Measurements from ENCODE around the gene CNTN5. TPM values are rescaled to one million over a fixed set of nuclear protein-coding genes. Genes with fewer than 3 reads are reported as not detected.

Gene CNTN5
- polyA plus RNA-seq, 1 donor from 2014 or later = 1.1 TPM

DNA sequence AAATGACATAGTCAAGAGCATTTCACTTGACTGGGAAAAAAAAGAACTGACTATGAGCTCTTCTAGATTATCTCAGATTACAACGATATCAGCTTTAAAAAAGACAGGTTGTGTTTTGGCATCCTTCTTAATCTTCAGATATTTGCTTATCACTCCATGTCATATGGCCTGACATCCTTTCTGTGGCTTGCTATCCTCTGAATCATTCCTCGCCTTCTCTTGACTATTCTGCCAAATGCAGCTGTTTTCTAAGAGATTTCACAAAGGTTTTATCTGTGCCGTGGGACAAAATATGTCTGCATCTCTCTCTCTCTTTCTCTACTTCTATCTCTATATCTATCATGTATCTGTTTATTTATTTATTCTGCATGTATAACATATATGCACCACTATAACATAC lies 746.1 kb downstream of the CNTN5 start:
- no peak overlapping the region for H3K4me3 ChIP-seq (ENCODE audit: low read length)
- no peaks in the 10 kb centered on the region for H3K27me3 ChIP-seq (ENCODE audit: insufficient read depth, low read depth, low read length)
- no peak overlapping the region for H3K9ac ChIP-seq (ENCODE audit: low read length)
- H4K20me1 ChIP-seq (ENCODE audit: insufficient read depth) = no peaks in the 10 kb centered on the region
- no peaks in the 10 kb centered on the region for H3K79me2 ChIP-seq (replicated peaks; ENCODE audit: insufficient read depth, low read length)
- H2AFZ ChIP-seq (ENCODE audit: low read depth, low read length) = no peak overlapping the region
- no peaks in the 10 kb centered on the region for H3K9me3 ChIP-seq (ENCODE audit: low read length)
- no peaks in the 10 kb centered on the region for H3K36me3 ChIP-seq (ENCODE audit: insufficient read depth, low read length)
- TF ChIP-seq CTCF (IDR thresholded peaks at IDR 0.05; ENCODE audit: poor library complexity, severe bottlenecking) = no peak
- no peak for TF ChIP-seq MXI1 (conservative IDR thresholded peaks at IDR 0.05; ENCODE audit: poor library complexity, severe bottlenecking)
- TF ChIP-seq EZH2 (IDR thresholded peaks at IDR 0.05; ENCODE audit: borderline replicate concordance, insufficient read depth, low read length, poor library complexity, severe bottlenecking) = no peak
- TF ChIP-seq SMC3 (conservative IDR thresholded peaks at IDR 0.05; ENCODE audit: poor library complexity) = no peak
- TF ChIP-seq EP300 (conservative IDR thresholded peaks at IDR 0.05; ENCODE audit: poor library complexity, severe bottlenecking) = no peak
- TF ChIP-seq RAD21 (conservative IDR thresholded peaks at IDR 0.05) = no peak
- TF ChIP-seq TAF1 (IDR thresholded peaks at IDR 0.05; ENCODE audit: low read depth) = no peak
- no peak for TF ChIP-seq POLR2AphosphoS5 (IDR thresholded peaks at IDR 0.05)
- no peak for TF ChIP-seq REST (IDR thresholded peaks at IDR 0.05; ENCODE audit: borderline replicate concordance)
- no peak overlapping the region for H3K27ac ChIP-seq (ENCODE audit: low read length)
- H3K9me2 ChIP-seq (ENCODE audit: insufficient read depth, low read length) = no peaks in the 10 kb centered on the region
- no peaks in the 10 kb centered on the region for H3F3A ChIP-seq (ENCODE audit: insufficient read depth, low read length, poor library complexity, severe bottlenecking)
- H3K4me2 ChIP-seq (ENCODE audit: low read length) = no peak overlapping the region

- Histone ChIP-seq H3K27ac (ENCODE audit: low read length) (no peak overlapping the region), H4K20me1 (ENCODE audit: insufficient read depth) (no peaks in the 10 kb centered on the region), H2AFZ (ENCODE audit: low read depth, low read length) (no peak overlapping the region), H3K36me3 (ENCODE audit: insufficient read depth, low read length) (no peaks in the 10 kb centered on the region), H3F3A (ENCODE audit: insufficient read depth, low read length, poor library complexity, severe bottlenecking) (no peaks in the 10 kb centered on the region), H3K9me2 (ENCODE audit: insufficient read depth, low read length) (no peaks in the 10 kb centered on the region), H3K79me2 (replicated peaks; ENCODE audit: insufficient read depth, low read length) (no peaks in the 10 kb centered on the region), H3K4me2 (ENCODE audit: low read length) (no peak overlapping the region), H3K9ac (ENCODE audit: low read length) (no peak overlapping the region), H3K27me3 (ENCODE audit: insufficient read depth, low read depth, low read length) (no peaks in the 10 kb centered on the region), H3K9me3 (ENCODE audit: low read length) (no peaks in the 10 kb centered on the region), H3K4me3 (ENCODE audit: low read length) (no peak overlapping the region)
- TF ChIP-seq SMC3 (conservative IDR thresholded peaks at IDR 0.05; ENCODE audit: poor library complexity) (no peak), RAD21 (conservative IDR thresholded peaks at IDR 0.05) (no peak)
Observed at GRCh38 chr11:99773646-99774045, 752.9 kb downstream of the CNTN5 start.

- H3K9me3 ChIP-seq (ENCODE audit: low read length) = no peaks in the 10 kb centered on the region
- no peak overlapping the region for H3K4me3 ChIP-seq (ENCODE audit: low read length)
- H3K9ac ChIP-seq (ENCODE audit: low read length) = no peak overlapping the region
- H3F3A ChIP-seq (ENCODE audit: insufficient read depth, low read length, poor library complexity, severe bottlenecking) = no peaks in the 10 kb centered on the region
- H3K79me2 ChIP-seq (replicated peaks; ENCODE audit: insufficient read depth, low read length) = no peaks in the 10 kb centered on the region
- no peaks in the 10 kb centered on the region for H3K36me3 ChIP-seq (ENCODE audit: insufficient read depth, low read length)
- no peak overlapping the region for H3K27ac ChIP-seq (ENCODE audit: low read length)
- H3K9me2 ChIP-seq (ENCODE audit: insufficient read depth, low read length) = no peaks in the 10 kb centered on the region
- H3K27me3 ChIP-seq (ENCODE audit: insufficient read depth, low read depth, low read length) = no peaks in the 10 kb centered on the region
- no peak for TF ChIP-seq EP300 (conservative IDR thresholded peaks at IDR 0.05; ENCODE audit: poor library complexity, severe bottlenecking)
- no peak for TF ChIP-seq SMC3 (conservative IDR thresholded peaks at IDR 0.05; ENCODE audit: poor library complexity)
- TF ChIP-seq RAD21 (conservative IDR thresholded peaks at IDR 0.05) = no peak
- no peak for TF ChIP-seq POLR2AphosphoS5 (IDR thresholded peaks at IDR 0.05)
- no peak for TF ChIP-seq CTCF (IDR thresholded peaks at IDR 0.05; ENCODE audit: poor library complexity, severe bottlenecking)
- TF ChIP-seq TAF1 (IDR thresholded peaks at IDR 0.05; ENCODE audit: low read depth) = no peak
- TF ChIP-seq MXI1 (conservative IDR thresholded peaks at IDR 0.05; ENCODE audit: poor library complexity, severe bottlenecking) = no peak
- no peak for TF ChIP-seq REST (IDR thresholded peaks at IDR 0.05; ENCODE audit: borderline replicate concordance)
- TF ChIP-seq EZH2 (IDR thresholded peaks at IDR 0.05; ENCODE audit: borderline replicate concordance, insufficient read depth, low read length, poor library complexity, severe bottlenecking) = no peak
- no peaks in the 10 kb centered on the region for H4K20me1 ChIP-seq (ENCODE audit: insufficient read depth)
- H3K4me2 ChIP-seq (ENCODE audit: low read length) = no peak overlapping the region
- H2AFZ ChIP-seq (ENCODE audit: low read depth, low read length) = no peak overlapping the region
Observed at GRCh38 chr11:99781074-99781473, 760.3 kb downstream of the CNTN5 start.
